HTR-8/SVneo (cell line): ENCODE results near the gene FTCD.
"Not testable (repeated sequence)": the region's sequence is repeated elsewhere in the genome, so short reads cannot be mapped to it uniquely, and the experiment has no call there.

Experiments
- DNase-seq: peaks from one replicate; pipeline ENCODE4 v3.0.0; 2011; ENCODE audit warnings: low spot score, mixed read lengths; ENCODE audit not compliant: insufficient read length
- FAIRE-seq: peaks from 2 replicates; lab custom pipeline; 2011; peaks lifted over from hg19 to GRCh38; lab: Jason Lieb, UNC

The FTCD gene

DNA sequence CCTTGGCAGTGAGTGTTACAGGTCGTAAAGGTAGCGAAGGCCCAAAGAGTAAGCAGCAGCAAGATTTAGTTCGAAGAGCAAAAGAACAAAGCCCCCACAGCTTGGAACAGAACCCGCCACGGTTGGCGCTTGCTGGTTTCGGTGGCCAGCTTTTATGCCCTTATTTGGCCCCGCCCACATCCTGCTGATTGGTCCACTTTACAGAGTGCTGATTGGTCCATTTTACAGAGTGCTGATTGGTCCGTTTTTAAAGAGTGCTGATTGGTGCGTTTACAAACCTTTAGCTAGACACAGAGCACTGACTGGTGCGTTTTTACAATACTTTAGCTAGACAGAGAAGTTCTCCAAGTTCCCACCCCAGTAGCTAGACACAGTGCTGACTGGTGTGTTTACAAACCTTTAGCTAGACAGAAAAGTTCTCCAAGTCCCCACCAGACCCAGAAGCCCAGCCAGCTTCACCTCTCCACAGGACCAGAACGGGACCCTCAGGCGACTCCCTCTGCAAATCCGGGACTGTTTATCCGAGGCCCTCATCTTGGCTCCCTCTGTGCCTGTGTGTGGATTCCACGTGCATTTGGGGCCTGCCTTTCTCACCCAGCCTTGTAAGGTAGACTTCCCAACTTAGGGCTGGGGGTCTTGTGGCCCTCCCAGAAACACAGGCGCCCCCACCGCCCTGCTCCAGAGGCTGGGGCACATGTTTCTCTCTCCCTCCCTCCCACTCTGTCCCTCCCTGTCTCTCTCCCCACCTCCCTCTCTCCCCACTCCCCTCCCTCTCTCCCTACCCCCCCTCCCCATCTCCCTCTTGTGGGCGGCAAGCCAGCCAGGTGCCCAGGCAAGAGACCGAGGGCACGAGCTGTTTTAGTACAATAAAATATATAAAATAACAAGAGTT lies 12.6 kb downstream of the FTCD start:
- FAIRE-seq (no peak), DNase-seq (no peak)

DNA sequence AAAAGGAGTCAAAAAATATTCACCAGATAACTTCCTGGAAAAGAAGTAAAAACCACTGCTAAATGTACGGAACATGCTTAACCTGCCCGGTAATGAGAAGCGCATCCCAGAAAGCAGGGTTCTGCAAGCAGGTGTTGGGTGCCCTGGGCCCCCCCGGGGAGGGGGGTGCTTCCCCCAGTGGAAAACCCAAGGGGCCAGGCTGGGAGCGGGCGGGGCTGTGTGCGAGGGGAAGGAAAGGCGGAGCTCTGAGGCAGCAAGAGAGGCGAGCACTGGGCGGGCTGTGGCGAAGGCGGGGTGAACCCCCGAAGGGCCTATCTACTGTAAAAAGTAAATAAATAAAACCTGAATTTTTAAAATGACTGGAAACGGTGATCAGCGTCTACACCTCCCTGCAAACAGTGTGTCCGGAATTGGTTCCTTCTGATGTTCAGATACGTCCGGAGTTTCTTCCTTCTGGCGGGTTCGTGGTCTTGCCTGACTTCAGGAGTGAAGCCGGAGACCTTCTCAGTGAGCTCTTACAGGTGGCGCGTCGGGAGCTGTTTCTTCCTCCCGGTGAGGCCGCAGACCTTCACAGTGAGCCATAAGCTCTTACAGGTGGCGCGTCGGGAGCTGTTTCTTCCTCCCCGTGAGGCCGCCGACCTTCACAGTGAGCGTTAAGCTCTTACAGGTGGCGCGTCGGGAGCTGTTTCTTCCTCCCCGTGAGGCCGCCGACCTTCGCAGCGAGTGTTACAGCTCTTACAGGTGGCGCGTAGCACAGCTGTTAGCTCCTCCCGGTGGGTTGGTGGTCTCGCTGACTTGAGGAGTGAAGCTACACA lies 13.4 kb downstream of the FTCD start:
- no peak for DNase-seq
- peak; percentile 16 for FAIRE-seq

DNA sequence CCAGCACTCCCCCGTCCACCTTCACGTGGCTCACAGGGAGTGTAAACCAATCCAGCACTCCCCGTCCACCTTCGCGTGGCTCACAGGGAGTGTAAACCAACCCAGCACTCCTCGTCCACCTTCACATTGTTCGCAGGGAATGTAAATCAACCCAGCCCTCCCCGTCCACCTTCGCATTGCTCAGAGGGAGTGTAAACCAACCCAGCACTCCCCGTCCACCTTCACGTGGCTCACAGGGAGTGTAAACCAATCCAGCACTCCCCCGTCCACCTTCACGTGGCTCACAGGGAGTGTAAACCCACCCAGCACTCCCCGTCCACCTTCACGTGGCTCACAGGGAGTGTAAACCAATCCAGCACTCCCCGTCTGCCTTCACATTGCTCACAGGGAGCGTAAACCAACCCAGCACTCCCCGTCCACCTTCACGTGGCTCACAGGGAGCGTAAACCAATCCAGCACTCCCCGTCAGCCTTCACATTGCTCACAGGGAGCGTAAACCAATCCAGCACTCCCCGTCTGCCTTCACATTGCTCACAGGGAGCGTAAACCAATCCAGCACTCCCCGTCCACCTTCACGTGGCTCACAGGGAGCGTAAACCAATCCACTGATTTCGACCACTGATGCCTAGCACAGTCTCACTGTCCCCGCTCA lies 14.9 kb downstream of the FTCD start:
- FAIRE-seq: peak; percentile 98
- DNase-seq: not testable (repeated sequence)

DNA sequence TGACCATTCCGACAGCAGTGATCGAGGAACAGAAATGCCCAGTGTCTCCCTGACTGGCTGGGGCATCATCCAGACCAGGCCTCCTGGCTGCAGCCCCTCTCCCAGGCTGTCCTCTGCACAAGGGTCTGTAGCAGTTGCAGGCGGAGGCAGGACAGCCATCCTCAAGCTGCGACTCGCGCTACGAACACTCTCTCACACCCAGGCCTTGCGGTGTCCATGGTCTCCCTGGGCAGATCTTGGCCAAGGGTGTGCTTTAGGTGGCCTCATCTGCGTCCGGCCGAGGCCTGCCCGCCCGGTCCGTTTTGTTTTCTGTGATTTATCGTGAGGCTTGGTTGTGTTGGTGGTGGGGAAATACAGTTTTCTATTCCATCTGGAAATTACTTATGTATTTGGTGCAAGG lies 15.7 kb downstream of the FTCD start:
- no peak for DNase-seq
- FAIRE-seq: no peak

DNA sequence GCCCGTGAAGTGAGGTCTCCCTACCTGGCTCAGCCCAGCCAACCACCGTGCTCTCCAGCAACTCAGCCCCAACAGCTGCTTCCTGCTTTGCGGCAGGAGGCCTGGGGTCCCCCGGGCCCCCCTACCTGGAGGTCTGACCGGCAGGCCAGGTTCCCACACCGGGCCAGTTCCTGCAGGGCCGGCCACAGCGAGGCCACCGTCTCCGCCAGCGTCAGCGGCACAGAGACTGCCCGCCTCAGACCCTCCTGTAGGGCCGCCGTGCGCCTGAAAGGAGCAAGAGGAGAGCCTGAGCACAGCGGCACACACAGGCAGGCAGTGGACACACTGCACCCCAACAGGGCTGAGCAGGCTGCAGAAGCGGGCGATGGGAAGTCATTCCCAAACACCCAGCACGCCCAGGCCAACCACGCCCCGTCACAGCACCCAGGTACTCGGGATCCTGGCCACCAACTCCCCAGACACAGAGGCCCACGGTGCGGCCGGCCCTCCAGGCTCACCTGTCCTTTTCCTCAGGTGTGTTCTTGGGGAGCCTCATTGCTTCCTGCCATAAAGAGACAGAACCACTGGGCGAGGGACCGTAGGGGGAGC lies 16.9 kb downstream of the FTCD start:
- FAIRE-seq (no peak), DNase-seq (no peak)

DNA sequence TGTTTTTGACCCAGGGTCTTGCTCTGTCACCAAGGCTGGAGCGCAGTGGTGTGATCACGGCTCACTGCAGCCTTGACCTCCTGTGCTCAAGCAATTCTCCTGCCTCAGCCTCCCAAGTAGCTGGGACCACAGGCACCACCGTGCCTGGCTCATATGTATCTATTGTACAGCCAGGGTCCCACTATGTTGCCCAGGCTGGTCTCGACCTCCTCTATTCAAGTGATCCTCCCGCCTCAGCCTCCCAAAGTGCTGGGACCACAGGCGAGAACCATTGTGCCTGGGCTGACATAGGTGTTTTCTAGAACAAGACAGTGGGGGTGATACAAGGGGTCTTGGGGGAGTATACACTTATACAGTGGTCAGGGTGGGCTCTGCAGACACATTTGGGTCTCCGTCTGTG lies 17.5 kb downstream of the FTCD start:
- FAIRE-seq (no peak), DNase-seq (no peak)

DNA sequence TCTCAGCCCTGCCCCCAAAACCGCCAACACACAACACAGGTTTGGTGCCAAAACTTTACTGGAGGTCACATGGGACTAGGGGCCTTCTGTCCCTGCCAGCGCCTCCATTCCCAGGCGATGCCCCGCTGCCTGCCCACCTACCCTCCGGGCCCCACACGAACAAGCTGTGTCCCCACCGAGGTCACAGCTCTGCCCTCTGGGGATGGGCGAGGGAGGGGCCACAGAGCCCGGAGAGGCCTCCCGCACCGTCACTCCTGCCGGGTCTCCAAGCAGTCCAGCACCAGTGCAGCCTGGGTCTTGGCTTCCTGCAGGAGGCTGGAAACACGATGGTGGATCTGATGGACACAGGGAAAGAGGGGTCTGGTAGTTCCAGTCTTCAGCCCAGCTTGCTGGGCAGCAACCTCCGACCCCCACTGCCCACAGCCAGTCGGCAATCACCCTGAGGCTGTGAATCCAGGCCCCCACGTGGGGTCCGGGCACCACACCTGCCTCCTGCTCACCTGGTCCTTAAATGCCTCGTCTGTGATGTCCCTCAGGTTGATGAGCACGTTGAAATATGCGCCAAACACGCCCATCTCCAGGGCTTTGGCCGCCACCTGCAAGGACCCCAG lies 18.5 kb downstream of the FTCD start:
- no peak for FAIRE-seq
- DNase-seq: no peak

DNA sequence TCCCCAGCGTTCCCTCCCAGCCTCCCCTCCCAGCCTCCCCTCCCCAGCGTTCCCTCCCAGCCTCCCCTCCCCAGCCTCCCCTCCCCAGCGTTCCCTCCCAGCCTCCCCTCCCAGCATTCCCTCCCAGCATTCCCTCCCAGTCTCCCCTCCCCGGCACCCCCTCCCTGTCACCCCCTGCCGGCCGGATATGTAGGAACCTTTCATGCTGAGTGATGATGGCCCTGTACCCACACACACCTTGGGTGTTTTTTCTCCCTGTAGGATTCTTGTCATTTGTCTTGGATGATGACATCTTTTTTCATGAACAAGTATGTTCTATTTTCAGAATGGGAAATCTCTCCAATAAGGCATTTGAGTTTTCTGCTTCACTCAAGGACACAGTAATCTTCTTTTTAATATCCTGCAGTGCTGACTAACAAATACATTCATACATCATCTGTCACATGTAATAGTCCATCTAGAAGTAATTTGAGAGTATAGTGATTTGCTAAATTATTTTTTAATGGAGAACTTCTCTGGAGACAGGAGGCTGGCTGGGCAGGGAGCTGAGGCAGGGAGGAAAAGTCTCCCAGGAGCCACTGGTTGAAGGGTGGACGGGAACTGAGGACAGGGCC lies 19.5 kb downstream of the FTCD start:
- FAIRE-seq (no peak), DNase-seq (no peak)

DNA sequence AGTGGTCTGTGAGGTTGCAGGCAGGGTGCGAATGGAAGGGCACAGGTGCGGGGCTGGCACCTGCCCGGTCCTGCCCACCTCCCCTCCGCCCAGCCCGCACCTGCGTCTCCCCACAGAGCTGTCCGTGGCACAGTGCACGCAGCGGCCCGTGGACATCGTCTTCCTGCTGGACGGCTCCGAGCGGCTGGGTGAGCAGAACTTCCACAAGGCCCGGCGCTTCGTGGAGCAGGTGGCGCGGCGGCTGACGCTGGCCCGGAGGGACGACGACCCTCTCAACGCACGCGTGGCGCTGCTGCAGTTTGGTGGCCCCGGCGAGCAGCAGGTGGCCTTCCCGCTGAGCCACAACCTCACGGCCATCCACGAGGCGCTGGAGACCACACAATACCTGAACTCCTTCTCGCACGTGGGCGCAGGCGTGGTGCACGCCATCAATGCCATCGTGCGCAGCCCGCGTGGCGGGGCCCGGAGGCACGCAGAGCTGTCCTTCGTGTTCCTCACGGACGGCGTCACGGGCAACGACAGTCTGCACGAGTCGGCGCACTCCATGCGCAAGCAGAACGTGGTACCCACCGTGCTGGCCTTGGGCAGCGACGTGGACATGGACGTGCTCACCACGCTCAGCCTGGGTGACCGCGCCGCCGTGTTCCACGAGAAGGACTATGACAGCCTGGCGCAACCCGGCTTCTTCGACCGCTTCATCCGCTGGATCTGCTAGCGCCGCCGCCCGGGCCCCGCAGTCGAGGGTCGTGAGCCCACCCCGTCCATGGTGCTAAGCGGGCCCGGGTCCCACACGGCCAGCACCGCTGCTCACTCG lies 23.3 kb downstream of the FTCD start:
- DNase-seq (no peak), FAIRE-seq (no peak)

DNA sequence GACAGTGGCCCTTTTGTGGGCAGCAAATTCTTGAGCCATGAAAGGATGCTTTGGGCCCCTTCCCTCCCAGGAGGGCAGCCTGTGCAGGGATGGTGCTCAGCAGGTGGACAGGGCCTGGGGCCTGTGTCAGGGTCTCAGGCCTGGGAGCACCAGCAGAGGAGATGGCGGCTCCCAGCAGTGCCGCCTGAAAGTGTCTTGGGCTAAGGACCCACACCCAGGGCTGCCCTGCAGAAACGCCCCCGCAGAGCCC lies 23.9 kb downstream of the FTCD start:
- DNase-seq (no peak), FAIRE-seq (no peak)

DNA sequence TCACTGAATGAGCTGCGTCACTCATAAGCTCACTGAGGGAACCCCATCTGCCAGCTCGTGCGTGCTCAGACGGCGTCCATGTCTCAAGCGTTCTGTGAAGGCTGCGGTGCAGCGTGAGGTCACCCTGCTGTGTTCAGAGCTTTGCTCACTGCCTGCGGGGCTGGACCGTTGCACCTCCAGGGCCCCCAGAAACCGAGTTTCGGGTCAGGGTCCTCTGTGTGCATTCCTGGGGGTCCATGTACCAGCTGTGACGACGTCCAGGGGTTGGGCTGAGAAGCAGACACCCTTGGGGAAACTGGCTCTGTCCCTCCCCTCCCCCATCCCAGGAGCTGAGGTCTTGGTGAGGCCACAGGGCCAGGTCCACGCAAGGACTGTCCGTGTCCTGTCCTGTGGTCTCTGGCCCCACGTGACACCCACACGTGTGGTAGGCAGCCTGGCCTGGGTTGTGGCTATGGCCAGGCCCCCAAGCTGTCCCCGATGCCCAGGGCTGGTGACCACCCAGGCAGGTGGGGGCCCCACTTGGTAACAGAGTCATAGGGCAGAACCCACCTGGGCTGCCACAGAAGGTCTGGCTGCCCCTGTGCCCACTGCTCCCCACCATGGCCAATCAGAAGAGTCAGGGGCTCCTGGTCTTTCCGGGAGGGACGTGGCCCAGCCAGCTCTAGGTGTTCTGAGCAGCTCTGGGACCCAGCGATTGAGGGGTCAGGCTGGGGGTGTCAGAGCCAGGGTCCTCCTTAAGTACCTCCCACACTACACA lies 24.4 kb downstream of the FTCD start:
- DNase-seq (no peak), FAIRE-seq (no peak)

DNA sequence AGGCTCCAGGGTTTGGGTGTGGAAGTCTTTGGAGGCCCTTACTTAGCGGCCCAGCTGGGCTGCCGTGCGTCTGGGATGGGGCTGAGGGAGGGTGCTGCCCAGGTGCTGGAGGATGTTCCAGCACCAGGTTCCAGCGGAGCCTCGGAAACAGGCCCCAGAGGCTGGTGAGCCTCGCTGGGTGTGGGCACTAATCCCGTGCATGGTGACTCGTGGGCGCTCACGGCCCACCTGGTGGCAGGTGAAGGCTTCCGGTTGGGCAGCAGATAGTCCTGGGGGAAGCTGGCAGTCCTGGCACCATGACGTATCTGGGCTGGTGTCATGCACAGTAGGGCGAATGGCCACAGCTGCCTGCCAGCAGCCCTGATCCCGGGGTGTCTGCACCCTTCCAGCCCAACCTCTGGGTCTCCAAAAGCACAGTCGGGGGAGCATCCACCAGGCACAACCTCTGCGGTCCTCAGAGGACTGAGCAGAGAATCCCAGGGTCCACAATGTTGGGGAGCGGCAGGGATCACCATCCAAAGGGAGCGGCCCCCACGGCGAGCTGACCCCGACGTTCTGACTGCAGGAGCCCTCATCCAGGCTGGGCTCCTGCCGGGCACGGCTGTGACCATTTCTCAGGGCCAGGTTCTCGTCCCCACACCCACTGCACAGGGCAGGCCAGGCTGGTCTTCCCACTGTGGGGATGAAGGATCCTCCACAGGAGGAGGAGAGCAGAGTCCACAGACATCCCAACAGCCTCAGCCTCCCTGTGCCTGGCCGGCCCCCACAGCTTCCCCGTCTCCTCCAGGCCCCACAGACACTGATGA lies 25.3 kb downstream of the FTCD start:
- FAIRE-seq (no peak), DNase-seq (no peak)

DNA sequence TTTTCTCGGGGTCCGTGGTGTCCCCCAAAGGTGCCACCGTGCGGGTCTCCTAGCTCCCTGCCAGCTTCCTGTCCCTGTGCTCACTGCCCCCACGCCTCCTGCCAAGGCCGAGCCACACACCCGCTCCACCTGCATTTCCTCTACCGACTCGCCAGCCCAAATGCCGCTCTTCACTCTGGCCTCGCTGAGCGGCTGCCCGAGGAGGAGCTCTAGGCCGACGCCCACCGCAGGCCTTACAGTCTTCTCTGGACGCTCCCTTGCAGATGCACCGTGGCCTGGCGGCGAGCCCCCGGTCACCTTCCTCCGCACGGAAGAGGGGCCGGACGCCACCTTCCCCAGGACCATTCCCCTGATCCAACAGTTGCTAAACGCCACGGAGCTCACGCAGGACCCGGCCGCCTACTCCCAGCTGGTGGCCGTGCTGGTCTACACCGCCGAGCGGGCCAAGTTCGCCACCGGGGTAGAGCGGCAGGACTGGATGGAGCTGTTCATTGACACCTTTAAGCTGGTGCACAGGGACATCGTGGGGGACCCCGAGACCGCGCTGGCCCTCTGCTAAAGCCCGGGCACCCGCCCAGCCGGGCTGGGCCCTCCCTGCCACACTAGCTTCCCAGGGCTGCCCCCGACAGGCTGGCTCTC lies 26.3 kb downstream of the FTCD start:
- no peak for DNase-seq
- no peak for FAIRE-seq

DNA sequence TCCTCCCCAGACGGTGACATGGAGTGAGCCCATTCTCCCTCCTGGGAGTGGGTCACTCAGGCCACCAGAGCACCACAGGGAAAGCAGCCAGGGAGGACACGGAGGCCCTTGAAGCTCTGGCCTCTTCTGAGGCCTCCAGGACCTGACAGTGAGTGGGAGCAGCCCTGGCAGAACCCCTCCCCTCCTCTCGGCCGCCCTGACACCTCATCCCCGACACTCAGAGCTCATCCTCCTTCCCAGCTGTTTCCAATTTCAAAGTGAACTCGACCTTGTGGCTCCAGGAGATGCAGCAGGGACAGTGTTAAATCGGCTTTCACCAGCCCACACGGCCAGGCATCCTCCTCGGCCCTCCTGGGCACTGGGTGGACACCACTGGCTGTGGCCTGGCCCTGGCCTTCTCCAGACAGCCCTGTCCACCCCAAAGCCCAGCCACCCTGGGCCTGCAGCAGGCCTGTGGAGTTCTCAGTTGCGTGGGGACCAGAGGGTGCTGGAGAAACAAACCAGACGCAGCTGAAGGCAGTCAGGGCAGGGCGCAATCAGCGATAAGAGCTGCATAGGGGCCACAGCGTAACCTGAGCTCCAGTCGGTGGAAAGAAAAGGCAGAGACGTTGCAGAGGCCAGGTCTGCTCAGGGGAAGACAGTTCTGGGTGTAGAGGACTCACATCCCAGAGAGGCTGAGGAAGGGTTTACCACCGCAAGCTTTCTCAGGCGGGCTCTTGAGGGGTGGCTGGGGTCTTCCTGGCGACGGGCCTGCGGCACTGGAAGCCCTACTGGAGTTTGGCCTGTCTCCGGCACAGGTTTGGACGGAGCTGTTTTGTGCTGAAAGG lies 27.1 kb downstream of the FTCD start:
- FAIRE-seq: no peak
- no peak for DNase-seq

DNA sequence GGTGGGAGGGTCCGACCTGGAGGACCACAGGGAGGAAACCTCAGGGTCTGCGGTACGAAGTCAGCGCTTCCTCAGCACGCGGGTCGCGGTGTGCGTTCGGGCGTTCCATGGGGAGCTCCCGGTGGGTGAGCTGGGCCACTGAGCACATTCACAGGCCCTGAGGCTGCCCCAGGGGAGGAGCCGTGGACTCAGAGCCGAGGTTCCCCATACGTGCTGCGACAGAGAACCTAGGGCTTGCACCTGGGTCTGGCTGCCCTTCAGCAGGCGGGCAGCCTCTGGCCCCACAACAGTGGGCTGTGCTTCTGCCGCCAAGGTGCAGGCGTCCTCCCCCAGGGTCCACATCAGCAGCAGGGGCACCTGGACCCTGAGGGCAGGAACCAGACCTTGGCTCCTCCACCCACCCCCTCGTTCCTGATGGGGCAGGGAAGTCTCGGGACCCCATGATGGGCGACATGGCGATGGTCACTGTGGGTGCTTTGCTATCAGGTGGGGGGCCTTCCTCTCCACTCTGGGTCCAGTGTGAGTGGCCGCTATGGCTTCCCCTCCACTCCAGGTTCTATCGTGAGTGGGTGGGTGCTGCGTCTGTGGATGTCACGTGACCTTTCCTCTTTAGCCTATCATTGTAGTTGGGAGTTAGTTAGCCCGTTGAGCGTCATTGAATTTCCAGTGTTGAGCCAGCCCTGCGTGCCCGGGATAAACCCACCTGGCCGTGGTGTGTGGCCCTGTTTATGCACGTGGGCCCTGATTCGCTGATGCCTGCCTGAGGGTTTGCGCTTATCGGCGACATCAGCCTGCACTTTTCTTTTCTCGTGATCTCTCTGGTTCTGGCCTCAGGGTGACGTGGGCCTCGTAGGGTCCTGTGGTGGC lies 27.9 kb downstream of the FTCD start:
- no peak for FAIRE-seq
- DNase-seq: no peak
